GM12874 (cell line): ENCODE data around the gene KCNMA1.

Experiments used
- TF ChIP-seq, protein P1 (sequence below): IDR thresholded peaks from 2 replicates; pipeline ENCODE4 v1.5.1; 2011; ENCODE audit warnings: low read depth, mild to moderate bottlenecking, control low read depth, low read length, moderate library complexity; ENCODE audit not compliant: insufficient read depth

Gene KCNMA1

DNA sequence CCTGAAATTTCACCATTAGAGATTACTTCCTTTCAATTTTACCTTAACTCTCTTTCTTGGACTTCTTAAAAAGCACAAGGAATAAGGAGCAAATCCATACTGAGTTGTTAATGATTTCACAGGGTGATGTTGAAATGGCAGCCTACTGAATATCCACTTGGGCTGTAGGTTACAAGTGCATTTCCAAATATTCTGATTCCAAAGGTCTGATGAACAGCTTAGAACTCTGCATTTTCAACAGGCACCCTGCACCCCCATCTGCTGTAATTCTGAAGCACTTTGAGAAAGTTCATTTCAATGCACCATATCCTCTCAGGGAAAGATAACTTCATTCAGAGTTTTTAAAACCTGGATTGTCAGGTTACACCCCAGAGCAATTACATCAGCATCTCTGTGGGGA, 368.4 kb downstream of the KCNMA1 start:
- TF ChIP-seq, protein P1, sequence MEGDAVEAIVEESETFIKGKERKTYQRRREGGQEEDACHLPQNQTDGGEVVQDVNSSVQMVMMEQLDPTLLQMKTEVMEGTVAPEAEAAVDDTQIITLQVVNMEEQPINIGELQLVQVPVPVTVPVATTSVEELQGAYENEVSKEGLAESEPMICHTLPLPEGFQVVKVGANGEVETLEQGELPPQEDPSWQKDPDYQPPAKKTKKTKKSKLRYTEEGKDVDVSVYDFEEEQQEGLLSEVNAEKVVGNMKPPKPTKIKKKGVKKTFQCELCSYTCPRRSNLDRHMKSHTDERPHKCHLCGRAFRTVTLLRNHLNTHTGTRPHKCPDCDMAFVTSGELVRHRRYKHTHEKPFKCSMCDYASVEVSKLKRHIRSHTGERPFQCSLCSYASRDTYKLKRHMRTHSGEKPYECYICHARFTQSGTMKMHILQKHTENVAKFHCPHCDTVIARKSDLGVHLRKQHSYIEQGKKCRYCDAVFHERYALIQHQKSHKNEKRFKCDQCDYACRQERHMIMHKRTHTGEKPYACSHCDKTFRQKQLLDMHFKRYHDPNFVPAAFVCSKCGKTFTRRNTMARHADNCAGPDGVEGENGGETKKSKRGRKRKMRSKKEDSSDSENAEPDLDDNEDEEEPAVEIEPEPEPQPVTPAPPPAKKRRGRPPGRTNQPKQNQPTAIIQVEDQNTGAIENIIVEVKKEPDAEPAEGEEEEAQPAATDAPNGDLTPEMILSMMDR: no peak

DNA sequence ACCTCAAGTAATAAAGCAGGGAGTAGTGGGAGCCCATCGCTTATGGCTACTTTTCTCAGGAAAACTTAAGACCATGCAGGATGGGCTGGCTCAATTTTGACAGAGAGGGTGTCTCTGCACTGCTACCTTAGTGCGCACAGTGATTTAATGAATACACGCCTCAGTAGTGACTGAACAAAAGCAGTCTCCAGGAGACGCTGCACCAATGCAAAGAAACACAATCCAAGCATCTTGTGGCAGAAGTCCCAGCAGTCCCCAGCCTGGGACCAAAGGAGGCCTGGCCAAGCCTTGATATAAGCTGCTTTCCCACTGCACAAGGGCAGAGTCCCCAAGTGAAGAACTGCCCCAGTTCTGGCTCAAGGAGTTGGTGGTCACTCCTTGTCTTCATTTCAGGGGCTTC, 368.9 kb downstream of the KCNMA1 start:
- TF ChIP-seq, protein P1: no peak

DNA sequence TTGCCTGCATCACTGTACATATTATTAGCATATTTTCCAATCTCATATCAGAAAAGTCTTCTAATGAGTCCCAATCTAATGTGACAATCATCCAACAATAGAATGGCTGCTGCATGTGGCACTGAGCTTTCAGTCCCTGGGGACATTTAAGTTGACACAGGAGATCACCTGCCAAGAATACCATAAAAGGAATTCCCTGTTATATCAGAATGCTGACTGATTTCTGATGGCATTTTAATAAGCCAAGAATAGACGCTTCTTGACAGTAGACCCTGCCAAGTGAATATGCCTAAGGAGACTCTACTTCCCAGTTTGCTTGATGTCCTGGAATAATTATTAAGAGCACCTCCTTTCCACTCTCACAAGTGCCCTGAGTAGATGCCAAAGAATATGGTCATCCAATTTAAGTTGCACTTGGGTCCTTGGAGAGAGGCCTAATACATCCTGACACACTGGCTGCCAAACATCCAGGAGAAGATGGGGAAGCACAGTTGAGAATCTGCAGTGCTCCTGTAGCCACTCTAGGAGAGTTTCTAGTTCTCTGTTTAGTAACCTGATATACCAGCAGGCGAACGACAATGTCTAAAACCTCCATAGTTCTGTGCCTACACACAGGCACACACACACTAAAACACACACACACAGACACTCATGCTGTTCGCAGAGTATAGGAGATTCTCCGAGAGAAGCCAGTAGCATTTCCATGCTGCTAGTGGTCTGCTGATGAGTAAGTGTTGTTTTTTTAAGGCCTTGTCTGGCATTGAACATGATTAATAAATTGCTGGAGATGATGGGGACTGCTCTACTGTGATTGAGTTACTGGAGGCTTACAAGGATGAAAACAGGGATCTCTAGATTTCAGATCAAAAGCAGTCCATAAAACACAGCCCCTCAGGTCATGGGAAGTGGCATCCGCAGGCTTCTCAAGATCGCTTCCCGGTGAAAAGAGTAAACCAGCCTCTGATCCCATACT, 369.6 kb downstream of the KCNMA1 start:
- TF ChIP-seq, protein P1: no peak

DNA sequence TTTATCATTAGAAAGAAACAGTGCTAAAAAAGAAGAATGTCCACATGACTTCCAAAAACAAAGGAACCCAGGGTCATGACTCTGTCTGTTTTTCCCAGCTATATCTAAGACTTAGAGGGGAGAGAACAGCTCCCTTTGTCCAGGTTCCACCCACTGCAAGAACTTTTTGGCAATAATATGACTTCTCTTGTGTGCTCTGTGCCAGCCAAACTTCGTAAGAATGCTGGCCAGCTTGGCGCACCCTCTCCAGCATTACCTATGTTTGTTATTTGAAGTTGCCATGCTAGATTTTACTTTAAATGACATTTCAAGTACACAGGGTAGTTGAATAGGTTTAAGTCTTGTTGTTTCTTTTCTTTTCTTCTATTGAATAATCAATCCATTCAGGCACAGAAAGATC, 371.4 kb downstream of the KCNMA1 start:
- TF ChIP-seq, protein P1: no peak

DNA sequence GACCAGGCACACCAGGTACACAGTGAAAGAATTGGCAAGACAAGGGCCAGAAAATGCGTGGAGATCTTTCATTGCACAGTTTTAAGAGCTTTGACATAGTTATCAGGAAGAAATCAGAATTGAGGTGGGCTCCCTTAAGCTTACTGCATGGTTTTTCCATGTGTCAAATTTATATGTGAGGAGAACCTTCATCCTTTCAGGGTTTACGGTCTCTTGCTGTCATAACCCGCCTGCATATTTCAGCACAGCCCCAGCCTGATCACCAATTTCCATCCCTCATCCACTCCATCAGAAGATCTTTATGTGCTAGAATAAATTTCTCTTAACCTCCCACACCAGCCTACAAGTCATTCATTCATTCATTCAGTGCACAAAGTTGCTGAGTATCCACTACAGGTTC, 373.1 kb downstream of the KCNMA1 start:
- TF ChIP-seq, protein P1: no peak

DNA sequence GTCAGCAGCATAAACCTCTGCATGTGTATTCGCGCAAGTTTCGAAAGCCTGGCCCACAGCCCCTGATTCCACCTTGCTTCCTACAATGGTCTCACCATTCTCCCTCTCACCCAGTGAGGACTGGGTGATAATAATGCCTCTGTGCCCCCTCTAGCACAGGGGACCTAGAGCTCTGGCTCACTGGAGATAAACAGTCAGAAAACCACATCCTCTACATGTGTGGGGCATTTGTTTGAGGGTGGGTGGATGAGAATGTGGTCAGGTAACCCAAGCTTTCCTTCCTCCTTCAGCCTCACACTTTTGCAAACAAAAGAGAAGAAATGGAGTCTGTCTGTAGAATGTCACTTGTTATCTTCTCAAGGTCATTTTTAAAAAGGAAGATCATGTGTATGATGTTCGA, 373.5 kb downstream of the KCNMA1 start:
- TF ChIP-seq, protein P1: no peak

DNA sequence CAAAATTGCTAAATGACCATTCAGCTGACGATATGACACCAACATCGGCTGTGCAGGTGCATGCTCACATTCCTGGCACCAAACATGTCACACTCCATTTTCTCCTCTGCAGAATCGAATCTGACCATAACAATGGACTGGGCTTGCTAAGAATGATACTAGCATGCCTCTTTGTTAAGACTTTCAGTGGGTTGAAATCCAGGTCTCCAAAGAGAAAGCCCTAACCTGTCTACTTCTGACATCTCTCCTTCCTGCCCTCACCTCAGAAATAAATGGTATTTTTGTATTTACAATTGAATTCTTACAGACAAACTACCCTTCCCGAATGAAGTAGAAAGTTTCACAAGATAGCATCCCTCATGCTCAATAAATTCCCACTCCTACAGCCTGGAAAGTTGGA, 373.9 kb downstream of the KCNMA1 start:
- TF ChIP-seq, protein P1: no peak
